EH (cell line): Measurements from ENCODE around the gene SRM.
"Not testable (repeated sequence)": the region's sequence is repeated elsewhere in the genome, so short reads cannot be mapped to it uniquely, and the experiment has no call there.

ENCODE experiments used
- DNase-seq: peaks from one replicate; pipeline ENCODE4 v3.0.0-alpha.2; 2015; ENCODE audit warnings: low read depth

The SRM gene

DNA sequence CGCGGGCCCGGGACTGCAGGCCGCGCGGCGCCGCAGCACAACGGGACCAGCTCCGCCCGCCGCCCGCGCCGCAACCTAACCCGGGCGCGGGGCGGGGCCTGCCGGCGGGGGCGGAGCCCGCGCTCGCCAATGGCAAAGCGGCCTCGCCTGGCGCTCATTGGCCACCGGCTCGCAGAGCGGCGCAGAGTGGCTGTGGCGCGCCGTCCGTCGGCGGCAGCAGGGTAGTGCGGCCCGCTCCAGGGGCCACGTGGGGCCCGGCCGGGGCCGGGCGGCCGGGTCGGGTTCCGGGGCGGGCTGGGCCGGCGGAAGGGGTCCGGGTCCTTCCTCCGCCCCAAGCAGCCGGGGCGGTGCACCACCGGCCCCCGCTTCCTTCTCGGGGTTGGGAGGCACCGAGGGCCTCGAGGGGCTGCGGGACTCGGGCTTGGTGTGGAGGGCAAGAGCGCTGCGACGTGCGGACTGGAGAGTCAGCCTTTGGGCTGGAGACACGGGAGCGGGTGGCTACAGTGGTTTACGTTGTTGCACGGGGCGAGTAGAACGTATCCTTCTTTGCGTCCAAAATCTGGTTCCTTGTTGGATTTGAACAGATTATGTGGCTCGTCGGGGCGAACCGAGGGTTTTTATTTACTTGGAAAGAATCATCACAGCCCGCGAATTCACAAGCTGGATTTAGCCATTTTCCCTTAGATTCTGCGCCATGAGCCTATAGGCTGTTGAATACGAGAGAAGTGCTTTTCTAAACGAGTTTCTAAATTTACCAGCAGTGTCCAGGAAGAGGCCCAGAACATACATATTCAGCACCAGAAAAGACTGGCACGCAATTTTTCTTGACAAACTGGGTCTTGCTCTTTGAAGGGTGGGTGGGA lies at the start of gene SRM:
TSS of gene SRM (minus strand) at position 51 of the 863 bp plus-strand sequence. CDS start 75 bp downstream, outside the sequence.
- peak; percentile 90 for DNase-seq

DNA sequence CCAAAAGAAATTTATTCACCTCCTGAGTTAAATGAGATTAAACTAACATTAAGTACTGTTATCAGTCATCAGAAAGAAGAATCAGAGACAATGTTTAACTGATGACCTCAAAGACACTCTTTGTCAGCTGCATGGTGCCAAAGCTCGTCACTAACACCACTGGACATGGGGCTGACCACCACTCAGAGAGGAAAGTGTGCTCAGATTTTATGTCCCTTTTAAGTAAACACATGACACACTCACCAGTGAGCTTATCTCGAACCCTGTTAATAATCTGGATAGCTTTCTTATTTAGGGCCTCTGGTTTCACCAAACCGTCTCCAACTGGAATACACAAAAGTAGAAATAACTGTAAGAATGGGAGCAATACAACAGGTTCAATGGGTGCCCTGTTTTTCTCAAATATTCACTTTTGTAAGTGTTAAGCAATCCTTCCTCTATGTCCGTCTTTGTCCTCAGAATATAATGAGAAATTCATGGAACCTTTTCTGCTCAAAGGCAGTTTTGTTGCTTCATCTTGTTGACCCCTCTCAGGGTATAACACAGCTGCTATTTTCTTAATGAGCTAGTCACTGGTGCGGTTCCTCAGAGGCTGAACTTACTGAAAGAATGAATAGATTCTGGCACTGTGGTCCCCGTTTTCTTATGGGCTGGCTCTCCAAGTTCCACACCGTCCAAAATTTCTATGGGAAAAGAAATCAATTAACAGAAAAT lies 49.4 kb upstream of the SRM start:
- no peak for DNase-seq

DNA sequence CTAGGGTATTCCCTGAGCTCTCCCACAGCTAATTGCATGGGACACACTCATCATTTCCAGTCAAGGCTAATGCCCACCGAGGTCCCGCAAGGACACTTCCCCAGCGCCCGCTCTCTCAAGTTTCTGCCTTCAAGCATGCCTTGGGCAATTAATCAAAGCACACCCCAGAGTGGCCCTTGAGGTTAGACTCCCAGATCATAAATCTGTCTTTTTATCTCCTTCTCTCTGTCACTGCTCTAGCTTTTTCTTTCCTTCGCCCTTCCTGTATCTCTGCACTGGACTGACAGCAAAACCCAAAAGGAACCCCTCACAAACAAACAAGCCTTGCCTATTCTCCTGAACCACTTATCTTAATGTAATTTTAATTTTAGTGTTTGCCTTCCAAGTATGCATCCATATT lies 47.8 kb upstream of the SRM start:
- no peak for DNase-seq

DNA sequence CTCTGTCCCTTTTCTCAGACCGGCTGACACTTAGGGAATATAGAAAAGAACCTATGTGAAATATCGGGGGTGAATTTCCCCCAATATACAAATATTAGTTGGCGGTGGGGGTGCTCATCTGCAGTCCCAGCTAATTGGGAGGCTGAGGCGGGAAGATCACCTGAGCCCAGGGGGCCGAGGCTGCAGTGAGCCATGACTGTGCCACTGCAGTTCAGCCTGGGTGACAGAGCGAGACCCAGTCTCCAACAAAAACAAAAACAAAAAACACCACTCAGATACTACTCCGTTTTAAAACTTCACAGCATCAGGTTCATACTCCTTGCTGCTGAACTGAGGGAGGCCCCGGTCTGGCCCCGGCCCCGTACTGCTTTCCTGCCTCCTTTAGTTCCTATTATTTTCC lies 45.8 kb upstream of the SRM start:
- DNase-seq = no peak

DNA sequence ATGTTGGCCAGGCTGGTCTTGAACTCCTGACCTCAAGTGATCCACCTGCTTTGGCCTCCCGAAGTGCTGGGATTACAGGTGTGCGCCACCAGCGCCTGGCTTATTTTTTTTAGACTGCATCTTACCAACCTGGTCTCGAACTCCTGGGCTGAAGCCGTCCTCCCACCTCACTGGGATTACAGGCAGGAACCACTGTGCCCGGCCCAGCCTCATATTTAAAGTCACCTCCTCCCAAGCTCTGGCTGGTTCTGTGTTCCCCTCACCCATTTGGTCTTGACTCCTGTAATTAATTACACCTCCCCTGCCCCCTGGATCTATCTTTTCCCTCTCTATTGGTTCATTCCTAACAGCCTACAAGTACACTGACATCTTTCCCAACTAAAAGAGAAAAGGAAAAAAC lies 41.5 kb upstream of the SRM start:
- DNase-seq = no peak

DNA sequence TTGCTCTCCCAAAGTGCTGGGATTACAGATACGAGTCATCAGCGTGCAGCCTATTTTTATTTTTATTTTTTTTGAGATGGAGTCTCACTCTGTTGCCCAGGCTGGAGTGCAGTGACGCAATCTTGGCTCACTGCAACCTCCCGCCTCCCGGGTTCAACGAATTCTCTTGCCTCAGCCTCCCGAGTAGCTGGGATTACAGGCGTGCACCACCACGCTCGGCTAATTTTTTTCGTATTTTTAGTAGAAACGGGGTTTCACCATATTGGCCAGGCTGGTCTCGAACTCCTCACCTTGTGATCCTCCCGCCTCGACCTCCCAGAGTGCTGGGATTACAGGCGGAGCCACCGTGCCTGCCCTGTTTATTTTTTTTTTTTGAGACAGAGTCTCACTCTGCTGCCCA lies 41.0 kb upstream of the SRM start:
- not testable (repeated sequence) for DNase-seq

DNA sequence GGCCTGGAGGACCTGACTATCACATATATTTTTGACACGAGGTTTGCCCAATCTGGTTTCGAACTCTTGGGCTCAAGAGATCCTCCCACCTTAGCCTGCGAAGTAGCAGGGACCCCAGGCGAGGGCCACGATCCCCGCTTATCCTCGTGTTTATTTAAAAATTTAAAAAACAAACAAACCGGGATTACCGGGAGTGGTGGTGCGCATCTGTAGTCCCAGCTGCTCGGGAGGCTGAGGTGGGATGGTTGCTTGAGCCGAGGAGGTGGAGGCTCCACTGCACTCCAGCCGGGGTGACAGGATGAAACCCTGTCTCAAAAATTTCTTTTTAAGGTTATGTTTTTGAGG lies 40.3 kb upstream of the SRM start:
- DNase-seq = no peak

DNA sequence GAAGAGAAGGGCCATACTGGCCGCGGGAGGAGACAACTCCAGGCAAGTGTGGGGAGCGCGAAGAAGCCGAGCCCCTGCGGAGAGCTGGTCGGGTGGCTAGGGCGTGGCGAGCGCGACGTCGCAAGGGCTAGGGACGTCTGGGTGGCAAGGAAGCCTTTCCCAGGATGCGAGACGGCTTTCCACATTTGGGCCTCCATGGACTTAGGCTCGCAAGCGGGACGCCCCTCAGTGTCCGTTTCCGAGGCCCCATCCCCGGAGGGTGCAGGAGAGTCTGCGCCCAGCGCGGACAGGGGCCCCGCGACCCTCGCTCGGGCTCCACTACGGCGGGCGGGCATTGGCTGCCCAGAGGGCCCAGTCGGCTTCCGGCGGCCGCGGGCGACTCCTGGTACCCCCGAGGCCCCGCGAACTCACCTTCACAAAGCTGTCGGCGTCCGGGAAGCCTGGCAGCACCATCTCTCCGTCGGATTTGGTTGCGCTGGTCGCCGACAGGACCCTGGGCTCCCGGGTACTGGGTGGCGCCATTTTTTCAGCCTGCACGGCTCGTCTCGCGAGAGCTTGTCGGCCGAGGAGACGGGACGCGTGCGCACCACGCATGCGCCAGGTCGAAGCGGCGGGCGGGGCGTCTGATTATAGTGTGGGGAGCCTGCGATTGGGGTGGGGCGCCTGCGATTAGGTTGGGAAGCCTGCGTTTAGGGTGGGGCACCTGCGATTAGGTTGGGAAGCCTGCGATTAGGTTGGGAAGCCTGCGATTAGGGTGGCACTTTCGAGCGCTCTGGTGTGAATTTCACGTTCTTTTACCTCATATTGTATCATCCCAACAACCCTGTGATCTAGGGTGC lies 39.7 kb upstream of the SRM start, which contains the start of gene EXOSC10:
TSS of gene EXOSC10 (minus strand) at position 560 of the 839 bp plus-strand sequence. CDS start at position 522, 38 bp downstream.
- peak; percentile 89 for DNase-seq

DNA sequence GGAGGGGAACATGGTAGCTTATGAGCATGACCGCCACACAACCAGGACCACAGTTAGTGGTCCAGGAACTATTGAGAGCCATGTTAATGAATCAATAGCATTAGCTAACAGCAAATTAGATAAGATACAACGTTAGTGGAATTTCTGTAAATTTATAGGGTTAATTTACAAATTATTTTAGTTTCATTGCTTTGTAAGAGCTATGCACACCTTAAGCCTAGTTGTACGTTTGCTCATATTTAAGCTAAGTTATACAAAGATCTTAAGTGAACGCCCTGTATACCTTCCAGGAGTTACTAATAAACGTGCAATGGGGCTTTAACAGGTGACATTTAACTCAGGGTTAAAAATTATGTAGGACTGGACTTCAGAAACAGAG lies 39.1 kb upstream of the SRM start:
- no peak for DNase-seq

DNA sequence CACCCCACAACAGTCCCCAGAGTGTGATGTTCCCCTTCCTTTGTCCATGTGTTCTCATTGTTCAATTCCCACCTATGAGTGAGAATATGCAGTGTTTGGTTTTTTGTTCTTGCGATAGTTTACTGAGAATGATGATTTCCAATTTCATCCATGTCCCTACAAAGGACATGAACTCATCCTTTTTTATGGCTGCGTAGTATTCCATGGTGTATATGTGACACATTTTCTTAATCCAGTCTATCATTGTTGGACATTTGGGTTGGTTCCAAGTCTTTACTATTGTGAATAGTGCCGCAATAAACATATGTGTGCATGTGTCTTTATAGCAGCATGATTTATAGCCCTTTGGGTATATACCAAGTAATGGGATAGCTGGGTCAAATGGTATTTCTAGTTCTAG lies 24.0 kb upstream of the SRM start:
- not testable (repeated sequence) for DNase-seq

DNA sequence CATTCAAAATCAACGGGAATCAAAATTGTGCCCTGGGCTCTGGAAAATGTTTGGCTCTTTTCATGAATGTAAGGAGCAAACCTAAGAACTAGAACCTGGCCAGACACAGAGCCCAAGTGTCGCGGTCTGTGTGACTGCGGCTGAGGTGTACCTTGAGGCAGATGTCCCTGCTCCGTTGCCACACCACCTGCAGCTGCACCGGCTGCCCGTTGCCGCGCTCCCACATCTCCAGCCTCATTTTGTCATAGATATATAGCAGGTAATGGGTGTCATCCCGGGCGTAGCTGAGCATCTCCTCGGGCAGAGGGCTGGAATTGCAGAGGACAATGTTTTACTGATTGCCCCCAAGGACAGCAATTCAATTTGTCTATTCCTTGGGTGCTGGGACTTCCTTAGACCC lies 21.1 kb upstream of the SRM start:
- DNase-seq = no peak

DNA sequence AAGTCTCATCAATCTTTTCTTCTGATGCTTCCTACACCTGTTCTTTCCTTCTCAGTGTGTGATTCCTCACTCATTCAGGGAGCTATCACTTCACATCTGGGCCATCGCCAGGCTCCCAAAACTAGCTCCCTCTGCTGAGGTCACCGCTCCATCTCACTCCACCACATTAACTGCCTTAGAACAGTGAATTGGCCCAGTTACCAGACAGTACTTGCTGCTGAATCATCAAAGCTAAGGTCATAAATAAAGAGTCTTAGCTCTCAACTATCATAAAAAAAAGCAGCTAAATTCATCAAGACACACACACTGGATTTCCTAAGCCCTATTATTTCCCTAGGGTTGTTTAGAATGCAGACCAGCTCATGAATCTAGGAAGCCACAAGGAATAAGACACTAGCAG lies 18.8 kb upstream of the SRM start:
- peak; percentile 74 for DNase-seq

DNA sequence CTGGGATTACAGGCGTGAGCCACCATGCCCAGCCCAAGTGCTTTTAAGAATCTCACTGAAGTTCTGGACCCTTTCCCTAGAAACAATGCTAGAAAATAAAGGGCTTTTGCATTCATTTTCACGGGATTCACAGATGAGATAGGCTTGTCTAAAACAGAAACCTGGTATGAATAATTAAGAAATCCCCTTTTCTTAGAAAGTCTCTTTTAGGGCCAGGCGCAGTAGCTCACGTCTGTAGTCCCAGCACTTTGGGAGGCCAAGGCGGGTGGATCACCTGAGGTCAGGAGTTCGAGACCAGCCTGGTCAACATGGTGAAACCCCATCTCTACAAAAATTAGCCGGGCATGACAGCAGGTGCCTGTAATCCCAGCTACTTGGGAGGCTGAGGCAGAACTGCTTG lies 13.6 kb upstream of the SRM start:
- DNase-seq = not testable (repeated sequence)

DNA sequence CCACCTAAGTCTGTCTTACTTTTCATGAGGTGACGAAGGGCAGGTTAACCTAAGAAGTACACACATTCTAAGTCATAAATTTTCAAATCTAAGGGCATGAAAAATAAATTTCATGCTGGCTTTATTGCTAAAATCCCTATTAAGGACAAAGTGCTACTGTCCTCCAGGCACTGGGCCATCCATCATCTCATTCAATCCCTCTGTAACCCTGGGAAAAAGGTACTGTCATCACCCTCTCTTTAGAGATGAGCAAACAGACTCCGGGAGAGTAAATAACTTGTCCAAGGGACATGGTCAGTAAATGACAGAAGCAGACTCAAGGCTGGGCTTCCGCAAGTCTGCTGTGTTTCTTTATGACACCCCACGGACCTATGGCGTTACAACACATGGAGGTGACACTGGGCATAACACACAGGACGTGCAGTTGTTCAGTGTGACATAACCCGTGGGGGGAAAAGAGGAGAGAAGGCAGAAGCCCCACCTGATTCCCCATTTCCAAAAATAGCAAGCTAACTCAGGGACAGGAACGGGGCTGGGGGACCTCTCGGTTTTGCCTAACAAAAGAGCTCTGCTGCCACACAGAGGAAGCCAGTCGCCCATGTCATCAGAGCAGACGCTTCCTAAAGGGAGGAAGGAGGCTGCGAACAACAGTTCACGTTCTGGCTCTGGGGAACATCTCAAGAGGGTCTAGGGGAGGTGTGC lies 12.5 kb upstream of the SRM start:
- no peak for DNase-seq

DNA sequence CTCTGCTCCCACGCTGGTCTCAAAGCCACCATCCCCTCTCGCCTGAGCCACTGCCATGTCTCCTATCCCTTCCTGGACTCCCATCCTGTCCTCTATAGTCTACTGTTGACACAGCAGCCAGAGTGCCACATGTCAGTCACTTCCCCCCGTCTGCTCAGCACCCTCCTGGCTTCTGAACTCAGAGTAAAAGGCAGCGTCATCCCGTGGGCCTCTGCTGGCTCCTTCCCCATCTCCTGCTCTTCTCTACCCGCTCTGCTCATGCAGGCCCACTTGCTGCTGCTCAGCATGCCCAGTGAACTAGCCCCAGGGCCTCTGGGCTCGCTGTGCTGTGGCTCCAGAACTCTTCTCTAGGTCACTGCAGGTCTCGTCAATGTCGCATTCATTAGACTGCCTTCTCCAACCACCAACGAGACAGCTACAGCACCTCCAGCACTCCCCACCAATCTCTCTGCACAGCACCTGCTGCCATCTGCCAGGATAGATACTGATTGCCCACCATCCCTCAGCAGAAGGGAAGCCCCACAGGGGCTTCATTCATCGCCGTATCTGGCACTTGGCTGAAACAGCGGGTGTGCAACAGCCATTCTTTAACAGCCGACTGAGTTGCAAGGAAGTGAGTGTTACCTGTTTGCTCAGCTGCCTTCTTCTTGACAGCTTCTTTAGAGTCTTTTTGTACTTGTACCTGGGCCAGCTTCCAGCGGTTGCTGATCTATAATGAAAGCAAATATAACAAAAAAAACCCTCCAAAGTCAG lies 11.8 kb upstream of the SRM start:
- no peak for DNase-seq

DNA sequence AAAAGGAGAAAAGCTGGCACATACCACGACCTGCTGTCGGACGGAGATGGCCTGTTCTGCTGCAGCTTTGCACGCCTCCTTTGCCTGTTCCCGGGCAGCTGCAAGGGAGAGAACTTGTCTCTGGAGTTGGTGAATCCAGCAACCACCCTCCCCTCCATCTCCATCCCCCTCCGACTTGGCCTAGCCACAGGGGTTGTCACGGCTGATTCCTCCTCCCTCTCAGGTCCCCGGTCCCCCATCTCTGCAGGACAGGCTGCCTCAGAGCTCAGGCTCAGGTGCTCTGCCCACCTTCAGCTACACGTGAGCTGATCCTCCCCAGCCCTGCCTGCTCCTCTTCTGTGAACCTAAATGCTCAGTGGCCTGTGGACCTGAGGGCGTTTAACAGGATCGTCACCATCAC lies 11.1 kb upstream of the SRM start:
- no peak for DNase-seq

DNA sequence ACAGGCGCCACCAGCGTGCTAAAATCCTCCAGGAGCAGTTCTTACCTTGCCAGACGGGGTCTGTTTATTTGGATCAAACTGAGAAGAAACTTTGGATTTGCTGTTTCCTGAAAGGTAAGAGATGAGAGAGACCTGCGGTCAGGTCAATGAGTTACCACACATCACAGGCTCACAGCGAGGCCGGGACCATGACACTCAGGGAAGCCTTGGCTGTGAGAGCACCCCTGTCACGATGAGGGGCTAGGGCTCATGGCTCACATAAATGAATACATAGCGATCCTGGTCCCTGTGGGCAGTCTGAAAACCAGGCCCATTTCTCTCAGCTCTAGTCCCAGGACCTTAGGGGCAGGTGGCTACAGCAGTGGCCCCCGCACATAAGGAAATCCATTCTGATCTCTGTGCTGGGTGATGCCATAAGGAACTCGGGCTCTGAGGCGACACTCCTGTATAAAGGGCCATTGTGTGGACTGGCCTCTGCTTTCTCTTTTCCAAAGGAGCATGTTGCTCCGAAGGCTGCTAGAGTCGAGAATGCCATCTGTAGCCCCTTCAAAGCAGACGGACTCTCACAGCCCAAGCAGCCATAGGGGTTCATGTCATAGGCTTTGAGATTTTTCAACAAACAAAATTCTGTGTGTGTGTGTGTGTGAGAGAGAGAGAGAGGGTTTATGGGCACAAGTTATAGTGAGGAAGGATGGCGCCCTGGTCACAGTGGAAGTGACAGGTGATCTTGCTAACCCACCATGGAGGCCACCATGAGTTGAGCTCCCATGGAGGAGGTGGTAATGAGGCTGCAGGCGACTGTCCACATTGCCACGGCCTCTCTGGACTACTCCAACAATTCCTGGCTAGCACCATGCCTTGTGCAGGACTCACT lies 9.0 kb upstream of the SRM start:
- DNase-seq = no peak

DNA sequence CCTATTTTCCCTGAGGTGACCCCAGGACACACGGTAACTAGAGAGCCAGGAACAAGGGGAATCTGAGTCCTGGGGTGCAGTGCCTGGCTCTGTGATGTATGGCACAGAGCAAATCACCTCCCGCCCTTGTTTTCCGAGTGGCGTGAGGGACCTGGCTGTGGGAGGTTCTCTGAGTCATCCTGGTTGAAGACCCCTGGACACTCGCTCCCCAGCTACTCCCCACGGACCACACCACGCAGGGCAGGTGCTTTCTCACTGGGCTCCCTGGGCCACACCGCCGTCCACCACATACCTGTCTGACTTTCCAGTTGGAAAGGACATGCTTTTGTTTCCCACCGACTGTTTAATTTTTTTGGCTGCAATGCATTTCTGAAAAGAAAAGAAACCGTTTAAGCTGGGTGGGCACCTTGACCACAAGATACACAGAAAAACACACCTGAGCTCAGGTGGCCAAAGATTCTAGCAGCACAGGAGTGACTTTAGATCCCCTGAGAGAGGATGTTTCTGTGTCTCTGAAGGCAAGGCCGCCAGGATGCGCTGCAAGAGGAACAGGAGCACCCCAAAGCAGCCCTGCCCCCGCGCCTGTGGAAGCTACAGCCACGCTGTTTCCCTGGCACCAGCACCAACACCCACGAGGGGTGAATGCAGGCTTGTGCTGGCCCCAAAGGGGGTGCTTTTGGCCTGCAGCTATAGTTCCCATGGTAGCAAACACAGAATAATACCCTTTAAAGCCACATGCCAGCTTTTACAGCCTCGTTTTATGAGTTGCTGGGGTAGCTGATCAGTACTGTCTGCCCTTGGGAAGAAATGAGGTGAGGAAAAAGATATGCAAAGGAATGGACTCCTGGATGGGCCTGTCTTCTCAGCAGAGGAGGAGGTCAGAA lies 8.1 kb upstream of the SRM start:
- DNase-seq = no peak

DNA sequence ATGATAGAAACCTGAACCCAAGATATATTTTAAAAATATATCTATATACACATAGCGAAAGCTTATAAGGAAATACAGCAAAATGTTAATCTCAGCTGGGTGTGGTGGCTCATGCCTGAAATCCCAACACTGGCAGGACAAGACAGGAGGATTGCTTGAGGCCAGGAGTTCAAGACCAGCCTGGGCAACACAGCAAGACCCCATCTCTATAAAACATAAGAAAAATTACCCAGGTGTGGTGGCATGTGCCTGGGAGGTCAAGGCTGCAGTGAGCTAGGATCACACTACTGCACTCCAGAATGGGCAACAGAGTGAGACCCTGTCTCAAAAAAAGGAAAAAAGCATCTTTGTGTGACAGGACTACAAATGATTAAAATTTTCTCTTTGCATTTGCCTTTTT lies 6.0 kb upstream of the SRM start:
- DNase-seq = no peak
